ENCODE data around the gene PHETA1. TPM values are rescaled to one million over a fixed set of nuclear protein-coding genes. Genes with fewer than 3 reads are reported as not detected.
"Not testable (repeated sequence)": the region's sequence is repeated elsewhere in the genome, so short reads cannot be mapped to it uniquely, and the experiment has no call there.

The PHETA1 gene
- total RNA-seq, 1 donor from 2014 or later: 16.1 TPM

DNA sequence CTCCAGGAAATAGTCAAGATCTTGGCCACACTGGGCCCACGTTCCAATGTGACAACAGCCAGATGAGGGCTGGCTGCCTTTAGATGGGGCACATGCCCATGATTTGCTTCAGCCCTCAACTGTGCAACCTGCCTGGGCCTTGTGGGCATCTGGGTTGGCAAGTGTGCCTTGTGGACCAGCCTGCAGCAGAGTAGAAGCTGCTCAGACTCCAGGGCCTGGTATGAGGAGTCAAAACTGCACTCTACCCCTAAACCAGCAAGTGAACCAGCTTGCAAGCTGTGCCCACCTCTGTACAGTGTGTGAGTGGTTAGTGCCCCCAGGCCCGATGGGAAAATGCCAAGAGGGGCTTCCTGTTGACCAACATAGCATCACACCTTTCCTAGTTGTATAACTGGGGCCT lies 17.9 kb downstream of the PHETA1 start:
- no peak for DNase-seq (ENCODE audit: low spot score)

DNA sequence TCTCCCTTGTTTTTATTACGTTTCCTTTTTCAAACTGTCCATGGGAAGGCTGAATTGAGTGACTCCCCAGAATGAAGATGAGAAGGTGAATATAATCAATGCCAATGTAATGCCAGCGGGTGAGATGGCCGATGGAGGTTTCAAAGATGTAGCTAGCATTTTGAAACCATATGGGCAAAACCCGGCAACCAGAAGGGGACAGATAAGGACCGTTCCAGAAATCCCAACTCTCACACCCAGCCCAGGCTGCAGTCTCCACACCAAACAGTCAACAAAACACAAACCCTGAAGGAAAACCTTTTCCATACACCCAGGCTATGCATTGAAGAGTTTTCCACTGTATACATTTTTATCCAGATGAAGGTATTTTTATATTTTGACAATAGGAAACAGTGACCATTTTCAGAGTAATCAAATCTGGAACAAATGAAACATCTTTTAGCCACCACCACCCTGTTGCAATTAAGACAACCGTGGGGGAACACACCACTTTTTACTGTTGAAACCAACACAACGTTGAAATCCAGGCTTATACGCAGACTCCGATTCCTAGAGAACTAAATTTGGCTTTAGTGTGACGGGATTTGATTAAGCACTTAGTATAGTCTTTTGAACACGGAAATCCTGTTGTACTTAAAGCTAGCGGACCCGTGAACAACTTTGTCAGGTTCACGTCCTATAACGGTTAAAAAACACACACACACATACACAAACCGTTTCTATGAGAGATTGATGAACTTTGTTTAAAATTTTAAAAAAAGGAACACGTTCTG lies 19.0 kb downstream of the PHETA1 start:
- no peak for DNase-seq (ENCODE audit: low spot score)

DNA sequence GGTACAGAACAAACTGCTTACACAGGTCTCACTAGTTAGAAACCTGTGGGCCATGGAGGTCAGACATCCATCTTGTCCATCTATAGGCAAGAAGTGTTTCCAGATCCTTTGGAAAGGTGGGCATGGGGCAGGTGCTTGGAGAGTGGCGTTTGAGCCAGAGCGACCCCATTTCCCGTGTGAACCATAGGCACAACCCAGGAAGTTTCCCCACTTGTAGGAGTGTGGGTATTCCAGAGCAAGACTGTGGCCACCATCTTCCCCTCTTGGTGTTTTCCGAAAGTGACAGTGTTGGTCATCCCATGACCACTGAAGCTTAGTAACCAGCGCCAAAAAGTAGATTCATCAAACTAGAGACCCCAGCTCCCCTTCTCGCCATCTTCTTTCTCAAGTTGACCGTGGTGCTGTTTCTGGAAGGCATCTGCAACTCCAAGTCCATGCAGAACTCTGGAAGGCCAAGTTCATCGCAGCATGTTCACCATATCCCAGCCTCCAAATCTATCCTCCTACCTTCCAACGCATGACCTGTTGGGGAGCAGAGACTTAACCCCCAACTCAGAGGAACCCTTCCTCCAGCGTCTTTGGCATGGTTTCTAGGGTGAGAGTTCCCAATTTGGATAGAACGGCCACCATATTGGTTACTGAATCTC lies 19.7 kb downstream of the PHETA1 start:
- DNase-seq (ENCODE audit: low spot score): no peak

DNA sequence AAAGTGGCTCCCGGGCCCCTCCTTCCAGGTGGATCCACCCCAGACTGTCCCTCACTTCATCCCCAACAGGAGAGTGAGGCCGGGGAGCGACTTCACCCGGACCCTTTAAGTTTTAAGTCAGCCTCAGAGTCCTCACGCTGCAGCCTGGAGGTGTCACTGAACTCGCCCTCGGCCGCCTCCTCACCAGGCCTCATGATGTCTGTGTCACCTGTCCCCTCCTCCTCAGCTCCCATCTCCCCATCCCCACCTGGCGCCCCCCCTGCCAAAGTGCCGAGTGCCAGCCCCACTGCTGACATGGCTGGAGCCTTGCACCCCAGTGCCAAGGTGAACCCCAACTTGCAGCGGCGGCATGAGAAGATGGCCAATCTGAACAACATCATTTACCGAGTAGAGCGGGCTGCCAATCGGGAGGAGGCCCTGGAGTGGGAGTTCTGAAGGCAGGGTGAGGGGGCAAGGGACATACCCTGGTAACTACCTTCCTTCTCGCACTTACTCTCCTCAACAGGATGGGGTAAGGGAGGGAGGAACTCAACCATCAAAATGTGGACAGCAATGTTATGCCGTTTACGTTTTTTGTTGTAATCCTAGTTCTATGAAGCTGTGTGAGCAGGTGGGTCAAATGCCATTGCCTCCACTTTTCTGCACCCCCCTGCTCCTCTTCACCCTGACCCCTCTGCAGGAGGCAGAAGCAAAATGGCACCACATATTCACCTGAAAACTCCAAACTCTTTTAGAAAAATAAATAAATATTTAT lies 20.8 kb downstream of the PHETA1 start:
- no peak for DNase-seq (ENCODE audit: low spot score)

DNA sequence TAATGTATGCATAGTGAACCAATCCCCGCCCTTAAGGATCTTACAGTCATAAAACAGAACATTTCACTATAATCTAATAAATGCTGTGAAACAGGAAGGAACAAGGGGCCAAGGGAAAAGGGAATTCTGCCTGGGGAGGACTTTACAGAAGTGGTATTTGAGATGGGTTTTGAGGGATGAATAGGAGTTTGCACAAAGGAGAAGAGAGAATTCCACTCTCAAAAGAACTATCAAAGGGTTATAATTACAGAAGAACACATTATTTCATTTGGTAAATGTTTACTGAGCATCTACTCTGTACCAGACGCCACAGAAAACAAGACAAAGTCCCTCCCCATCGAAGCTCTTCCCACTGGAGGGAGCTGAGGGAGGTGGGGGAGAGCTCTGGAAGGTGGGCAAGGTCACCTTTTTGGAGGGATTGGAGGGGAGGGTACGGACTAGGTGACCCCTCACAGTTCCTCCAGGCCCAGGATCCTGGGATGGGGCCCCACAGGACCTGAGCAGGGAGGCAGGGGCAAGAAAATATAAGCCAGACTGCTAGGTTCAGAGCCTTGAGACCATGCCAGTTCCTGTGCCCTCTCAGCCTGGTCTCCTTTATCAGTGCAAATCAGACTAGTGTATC lies 24.5 kb downstream of the PHETA1 start:
- DNase-seq (ENCODE audit: low spot score): no peak

DNA sequence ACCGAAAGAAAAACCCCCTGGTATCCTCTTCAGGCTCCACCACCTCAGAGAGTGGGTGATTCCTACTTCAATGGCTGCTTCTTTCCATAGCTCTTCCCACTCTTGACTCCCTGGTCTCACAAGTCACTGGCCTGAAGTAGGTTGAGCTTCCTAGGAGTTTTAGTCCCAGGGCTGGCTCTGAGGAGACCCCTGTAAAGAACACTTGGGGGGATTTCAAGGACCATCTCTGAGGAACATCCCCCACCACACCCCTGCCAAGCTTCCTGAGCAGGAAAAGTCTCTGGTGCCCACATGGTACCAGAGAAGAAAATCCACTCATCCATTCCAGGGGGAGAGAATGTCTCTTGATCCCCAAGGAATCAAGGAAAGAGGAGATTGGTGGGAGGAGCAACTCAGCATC lies 25.7 kb downstream of the PHETA1 start:
- no peak for DNase-seq (ENCODE audit: low spot score)

DNA sequence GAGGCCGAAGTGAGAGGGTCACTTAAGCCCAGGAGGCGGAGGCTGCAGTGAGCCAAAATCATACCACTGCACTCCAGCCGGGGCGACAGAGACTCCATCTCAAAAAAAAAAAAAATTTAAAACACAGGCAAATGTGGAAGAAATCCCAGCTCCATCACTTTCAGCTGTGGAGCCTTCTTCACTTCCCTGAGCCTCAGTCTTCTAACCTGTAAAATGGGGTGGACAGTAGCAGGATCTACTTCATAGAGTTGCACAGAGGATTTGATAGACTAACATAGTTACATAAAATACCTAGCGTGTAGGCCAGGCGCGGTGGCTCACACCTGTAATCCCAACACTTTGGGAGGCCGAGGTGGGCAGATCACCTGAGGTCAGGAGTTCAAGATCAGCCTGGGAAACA lies 26.5 kb downstream of the PHETA1 start:
- DNase-seq (ENCODE audit: low spot score): no peak

DNA sequence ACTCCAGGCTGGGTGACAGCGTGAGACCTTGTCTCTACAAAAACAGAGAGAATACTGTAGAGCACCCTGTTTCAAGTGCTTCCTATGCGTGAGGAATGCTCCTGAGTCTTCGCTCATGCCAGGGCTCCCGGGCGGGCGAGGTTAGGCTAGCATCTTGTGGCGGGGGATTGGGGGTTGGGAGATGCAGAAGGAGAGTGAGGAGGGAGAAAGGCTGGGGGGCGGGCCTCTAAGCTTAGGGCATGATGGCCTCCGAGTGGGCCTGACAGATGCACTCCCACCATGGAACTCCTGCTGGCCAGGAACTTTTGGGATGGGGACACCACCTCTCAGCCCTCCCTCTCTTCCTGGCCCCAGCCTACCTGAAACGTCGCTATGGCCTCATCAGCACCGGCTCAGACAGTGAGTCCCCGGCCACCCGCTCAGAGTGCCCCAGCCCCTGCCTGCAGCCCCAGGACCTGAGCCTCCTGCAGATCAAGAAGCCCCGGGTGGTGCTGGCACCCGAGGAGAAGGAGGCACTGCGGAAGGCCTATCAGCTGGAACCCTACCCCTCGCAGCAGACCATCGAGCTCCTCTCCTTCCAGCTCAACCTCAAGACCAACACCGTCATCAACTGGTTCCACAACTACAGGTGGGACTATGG lies 27.3 kb downstream of the PHETA1 start:
- no peak for DNase-seq (ENCODE audit: low spot score)

DNA sequence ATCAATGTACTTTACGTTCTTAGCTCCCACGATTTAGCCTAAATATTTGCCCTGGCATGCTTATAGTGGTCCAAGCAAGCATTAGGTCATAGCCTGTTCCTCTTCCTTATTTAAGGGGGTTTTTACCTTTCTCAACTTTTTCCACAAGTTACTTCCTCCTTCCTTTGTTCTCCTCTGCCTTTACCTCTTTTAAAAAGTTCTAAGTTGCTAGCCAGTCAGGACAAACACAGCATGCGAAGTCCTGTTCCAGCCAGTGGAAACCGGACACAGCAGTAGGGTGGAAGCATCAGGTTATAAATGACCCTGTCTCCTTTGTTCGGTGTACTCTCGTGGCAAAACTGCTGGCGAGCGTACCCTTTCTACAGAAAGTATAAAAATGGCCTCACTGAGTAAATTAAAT lies 28.2 kb downstream of the PHETA1 start:
- not testable (repeated sequence) for DNase-seq (ENCODE audit: low spot score)

DNA sequence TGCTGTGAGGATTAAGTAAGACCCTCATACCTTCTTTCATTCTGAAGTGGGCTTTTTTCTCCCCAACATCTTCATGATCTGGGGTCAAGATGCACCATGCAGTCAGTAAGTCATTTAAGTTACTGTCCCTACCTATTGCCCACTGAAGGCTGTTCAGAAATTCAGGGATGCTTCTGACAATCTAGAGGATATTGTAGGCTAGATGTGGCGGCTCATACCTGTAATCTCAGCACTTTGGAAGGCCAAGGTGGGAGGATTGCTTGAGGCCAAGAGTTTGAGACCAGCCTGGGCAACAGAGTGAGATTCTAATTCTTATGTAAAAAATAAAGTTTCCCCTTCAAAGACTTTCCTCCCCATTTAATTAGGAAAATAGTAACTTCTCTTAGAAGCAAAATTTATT lies 28.7 kb downstream of the PHETA1 start:
- DNase-seq (ENCODE audit: low spot score): no peak

DNA sequence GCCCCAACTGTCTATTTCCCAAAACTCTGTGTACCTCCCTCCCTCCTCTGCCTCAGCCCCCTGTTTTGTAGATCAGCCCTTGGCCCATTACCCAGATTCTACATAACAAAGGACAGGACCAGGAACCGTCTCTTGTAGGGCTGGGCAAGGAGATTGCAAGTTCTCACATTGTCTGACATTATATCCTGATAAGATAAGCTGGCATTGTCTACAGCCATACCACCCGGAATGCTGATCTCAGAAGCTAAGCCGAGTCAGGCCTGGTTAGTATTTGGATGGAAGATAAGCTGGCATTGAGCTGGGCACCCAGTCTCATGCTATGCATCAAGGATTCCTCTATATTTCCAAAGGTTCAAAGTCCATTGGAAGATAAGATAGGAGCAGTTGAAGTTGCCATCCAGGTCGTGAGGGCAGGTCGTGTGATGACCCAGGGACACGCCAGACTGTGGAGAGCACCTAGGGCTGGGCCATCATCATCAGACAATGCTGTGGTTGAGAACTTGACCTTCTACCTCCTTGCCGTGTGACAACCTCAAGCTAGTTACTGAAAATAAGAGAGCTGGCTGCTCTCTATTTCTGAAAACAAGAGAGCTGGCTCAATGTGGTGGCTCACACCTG lies 29.5 kb downstream of the PHETA1 start:
- DNase-seq (ENCODE audit: low spot score): no peak

DNA sequence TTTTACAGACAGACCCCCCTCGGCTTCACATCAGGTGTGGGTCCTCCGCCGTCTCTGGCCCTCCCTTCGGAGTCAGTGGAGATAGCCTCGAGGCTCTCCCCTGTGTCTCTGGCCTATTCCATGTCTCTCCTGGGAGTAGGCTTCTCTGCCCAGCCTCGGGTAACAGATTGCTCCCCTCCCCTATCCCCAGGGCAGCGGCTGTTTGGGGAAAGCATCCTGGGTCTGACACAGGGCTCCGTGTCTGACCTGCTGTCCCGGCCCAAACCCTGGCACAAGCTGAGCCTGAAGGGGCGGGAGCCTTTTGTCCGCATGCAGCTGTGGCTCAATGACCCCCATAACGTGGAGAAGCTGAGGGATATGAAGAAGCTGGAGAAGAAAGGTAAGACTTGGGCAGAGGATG lies 30.8 kb downstream of the PHETA1 start:
- no peak for DNase-seq (ENCODE audit: low spot score)

DNA sequence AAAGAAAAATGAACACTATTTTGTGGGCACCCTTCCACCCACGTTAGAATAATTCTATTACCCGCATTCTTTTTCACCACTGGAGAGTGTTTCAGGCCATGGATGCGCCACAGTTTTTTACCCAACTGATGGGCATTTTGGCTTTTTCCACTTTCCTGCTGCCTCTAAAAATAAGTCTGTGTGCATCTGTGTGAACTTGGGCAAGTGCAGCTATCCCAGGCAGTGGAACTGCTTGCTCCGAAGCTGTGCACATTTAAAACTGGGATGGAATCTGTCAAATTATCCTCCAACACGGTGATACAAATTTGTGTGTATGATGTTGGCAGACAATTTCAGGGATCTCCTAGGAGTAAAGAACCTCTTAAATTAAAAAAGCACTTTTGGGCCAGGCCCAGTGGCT lies 31.5 kb downstream of the PHETA1 start:
- no peak for DNase-seq (ENCODE audit: low spot score)

DNA sequence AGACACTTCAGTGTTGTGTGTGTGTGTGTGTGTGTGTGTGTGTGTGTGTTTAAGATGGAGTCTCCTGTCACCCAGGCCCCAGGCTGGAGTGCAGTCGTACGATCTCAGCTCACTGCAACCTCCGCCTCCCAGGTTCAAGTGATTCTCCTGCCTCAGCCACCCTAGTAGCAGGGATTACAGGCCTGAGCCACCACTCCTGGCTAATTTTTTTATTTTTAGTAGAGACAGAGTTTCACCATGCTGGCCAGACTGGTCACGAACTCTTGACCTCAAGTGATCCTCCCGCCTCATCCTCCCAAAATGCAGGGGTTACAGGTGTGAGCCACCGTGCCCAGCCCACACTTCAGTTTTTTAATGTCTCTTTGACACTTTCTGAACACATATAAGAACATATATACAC lies 32.5 kb downstream of the PHETA1 start:
- not testable (repeated sequence) for DNase-seq (ENCODE audit: low spot score)

DNA sequence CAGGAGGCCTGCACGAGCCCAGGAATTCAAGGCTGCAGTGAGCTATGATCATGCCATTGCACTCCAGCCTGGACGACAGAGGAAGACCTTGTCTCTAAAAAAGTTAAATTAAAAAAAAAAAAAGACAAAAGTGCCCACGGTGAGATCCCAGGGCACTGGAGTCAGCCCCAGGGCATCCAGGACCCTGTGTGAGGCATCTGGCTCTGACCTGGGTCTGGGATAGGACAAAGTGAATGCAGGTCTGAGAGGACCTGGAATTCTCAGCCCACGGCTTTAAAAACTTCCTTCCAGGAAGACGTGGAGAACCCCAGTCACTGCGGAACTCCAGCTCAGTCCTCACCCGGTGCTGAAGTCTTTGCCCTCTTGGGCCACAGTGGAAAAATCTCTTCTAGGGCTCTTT lies 33.1 kb downstream of the PHETA1 start:
- DNase-seq (ENCODE audit: low spot score): no peak

DNA sequence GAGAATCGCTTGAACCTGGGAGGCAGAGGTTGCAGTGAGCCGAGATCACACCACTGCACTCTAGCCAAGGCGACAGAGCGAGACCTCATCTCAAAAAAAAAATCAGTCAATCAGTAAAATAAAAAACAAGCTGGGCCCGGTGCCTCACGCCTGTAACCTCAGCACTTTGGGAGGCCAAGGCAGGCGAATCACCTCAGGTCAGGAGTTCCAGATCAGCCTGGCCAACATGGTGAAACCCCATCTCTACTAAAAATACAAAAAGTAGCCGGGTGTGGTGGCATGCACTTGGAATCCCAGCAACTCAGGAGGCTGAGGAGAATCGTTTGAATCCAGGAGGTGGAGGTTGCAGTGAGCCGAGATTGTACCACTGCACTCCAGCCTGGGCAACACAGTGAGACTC lies 33.6 kb downstream of the PHETA1 start:
- not testable (repeated sequence) for DNase-seq (ENCODE audit: low spot score)

DNA sequence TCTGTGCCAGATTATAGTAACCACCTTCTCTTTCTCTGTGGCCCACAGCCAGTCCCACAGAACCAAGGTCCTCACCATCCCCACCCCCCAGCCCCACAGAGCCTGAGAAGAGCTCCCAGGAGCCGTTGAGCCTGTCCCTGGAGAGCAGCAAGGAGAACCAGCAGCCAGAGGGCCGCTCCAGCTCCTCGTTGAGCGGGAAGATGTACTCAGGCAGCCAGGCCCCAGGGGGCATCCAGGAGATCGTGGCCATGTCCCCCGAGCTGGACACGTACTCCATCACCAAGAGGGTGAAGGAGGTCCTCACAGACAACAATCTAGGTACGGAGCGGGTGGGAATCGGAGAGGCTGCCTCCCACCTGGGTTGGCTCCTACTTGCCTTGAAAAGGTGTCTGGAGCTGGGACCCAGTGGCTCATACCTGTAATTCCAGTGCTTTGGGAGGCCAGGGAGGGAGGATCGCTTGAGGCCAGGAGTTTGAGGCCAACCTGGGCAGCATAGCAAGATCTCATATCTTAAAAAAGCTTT lies 34.4 kb downstream of the PHETA1 start:
- DNase-seq (ENCODE audit: low spot score): no peak

DNA sequence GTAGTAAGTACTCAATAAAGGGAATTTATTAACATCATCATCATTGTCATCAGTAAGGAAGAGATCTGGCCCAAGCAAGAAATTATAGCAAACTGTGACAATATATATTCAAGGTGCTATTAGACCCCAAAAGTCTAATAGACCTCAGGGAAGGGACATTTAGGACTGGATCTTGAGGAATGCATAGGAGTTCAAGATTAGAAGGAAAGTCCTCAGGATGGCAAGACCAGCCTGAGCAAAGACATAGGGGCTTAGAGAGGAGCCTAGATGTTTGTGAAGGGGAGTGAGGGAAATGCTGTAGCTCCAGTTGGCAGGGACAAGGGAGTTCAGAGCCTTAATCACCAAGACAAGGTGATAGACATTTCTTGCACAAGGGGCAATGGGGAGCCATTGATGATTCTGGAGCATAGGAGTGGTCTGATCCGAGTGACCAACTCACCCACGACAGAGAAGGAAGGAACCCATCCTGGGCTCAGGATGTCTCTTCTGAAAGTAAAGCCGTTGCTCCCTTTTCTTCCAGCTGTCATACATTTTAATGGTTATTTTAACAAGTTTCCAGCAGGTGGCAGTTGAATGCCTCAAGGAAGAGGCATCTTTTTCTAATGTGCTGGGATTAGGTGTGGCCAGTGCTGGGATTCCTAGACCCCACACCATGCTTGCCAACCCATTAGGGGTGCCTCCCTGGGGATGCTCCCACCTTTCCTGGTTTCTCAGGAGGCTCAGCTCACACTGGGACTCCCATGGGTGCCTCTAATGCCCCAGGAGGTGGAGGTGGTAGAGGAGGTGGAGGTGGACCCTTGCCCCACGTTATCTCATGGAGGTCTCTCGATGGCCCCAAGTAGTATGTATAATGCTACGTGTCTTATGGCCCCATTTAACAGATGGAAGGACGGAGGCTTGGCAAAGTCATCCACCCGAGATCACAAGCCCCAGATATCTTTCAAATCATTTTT lies 37.8 kb downstream of the PHETA1 start:
- DNase-seq (ENCODE audit: low spot score): peak; percentile 28

DNA sequence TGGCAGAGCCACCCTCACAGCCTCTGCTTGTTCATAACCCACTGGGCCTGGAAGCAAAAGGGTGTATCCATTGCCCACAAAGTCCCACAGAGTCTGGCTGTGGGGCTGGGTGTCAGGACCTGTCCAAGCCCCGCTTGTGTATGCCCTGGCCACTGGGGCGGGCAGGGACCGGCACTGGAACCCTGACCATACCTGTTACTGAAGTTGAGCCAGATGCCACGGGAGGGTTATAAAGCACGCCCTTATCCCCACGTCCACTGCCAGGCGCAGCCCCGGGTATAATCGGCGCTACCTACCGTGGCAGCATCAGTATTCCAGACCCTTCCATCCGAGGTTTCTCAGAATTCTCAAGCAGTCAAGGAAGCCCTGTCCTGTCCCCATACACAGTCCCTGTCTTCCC lies 40.8 kb downstream of the PHETA1 start:
- no peak for DNase-seq (ENCODE audit: low spot score)

DNA sequence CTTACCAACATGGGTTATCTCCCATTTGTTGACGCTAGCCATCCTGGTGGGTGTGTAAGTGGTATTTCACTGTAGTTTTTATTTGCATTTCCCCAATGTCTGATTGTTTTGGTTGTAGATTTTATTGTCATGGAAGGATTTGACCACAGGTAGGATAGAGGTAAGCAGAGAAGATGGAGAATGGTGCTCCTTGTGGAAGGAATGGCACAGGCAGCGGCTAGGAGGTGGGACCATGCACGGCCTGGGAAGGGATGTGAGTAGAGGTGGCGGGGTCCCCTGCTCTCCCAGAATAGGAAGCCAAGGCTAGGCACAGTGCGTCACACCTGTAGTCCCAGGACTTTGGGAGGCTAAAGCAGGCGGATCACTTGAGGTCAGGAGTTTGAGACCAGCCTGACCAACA lies 41.4 kb downstream of the PHETA1 start:
- no peak for DNase-seq (ENCODE audit: low spot score)
